ENCODE measurements around the gene UBXN6.

The UBXN6 gene

GRCh38 chr19:4457654-4458395, at the start of gene UBXN6:
UBXN6 (minus strand) TSS chr19:4457794; CDS start chr19:4457697, 97 bp downstream.
- DNase-seq: peak; percentile 96

- no peak for DNase-seq
Observed at GRCh38 chr19:4507150-4507452, 49.5 kb upstream of the UBXN6 start.

GRCh38 chr19:4506449-4507149, 49.0 kb upstream of the UBXN6 start:
- DNase-seq: no peak

- DNase-seq: no peak
Observed at GRCh38 chr19:4505570-4506448, 48.2 kb upstream of the UBXN6 start.

- DNase-seq: no peak
Observed at GRCh38 chr19:4504891-4505569, 47.4 kb upstream of the UBXN6 start.

GRCh38 chr19:4504297-4504701, 46.7 kb upstream of the UBXN6 start:
- DNase-seq: no peak

GRCh38 chr19:4503825-4504170, 46.2 kb upstream of the UBXN6 start:
- DNase-seq: no peak

- DNase-seq: no peak
Observed at GRCh38 chr19:4503132-4503824, 45.7 kb upstream of the UBXN6 start.

- DNase-seq: no peak
Observed at GRCh38 chr19:4502282-4503131, 44.9 kb upstream of the UBXN6 start.

GRCh38 chr19:4501691-4502090, 44.1 kb upstream of the UBXN6 start:
- DNase-seq: no peak

GRCh38 chr19:4500841-4501591, 43.4 kb upstream of the UBXN6 start:
- DNase-seq: no peak

GRCh38 chr19:4499855-4500254, 42.3 kb upstream of the UBXN6 start:
- no peak for DNase-seq

- no peak for DNase-seq
Observed at GRCh38 chr19:4499318-4499717, 41.7 kb upstream of the UBXN6 start.

- no peak for DNase-seq
Observed at GRCh38 chr19:4498694-4499093, 41.1 kb upstream of the UBXN6 start.

- DNase-seq: no peak
Observed at GRCh38 chr19:4497770-4498389, 40.3 kb upstream of the UBXN6 start.

GRCh38 chr19:4496304-4496703, 38.7 kb upstream of the UBXN6 start:
- DNase-seq: no peak

- DNase-seq: no peak
Observed at GRCh38 chr19:4495471-4495870, 37.9 kb upstream of the UBXN6 start.

- DNase-seq: no peak
Observed at GRCh38 chr19:4494691-4495064, 37.1 kb upstream of the UBXN6 start.

- DNase-seq: no peak
Observed at GRCh38 chr19:4493929-4494690, 36.5 kb upstream of the UBXN6 start.

All from DMS79 (cell line).